Activated T-cell treated with anti-CD3 and anti-CD28 coated beads for 1 hour (primary cell): Measurements from ENCODE around the gene DCAF12L1.

Experiments used
- DNase-seq: peaks from one replicate; pipeline ENCODE4 v3.0.0-alpha.2; 2020; ENCODE audit warnings: low read depth

The DCAF12L1 gene

GRCh38 chrX:126552313-126553022 lies at the start of gene DCAF12L1:
Gene DCAF12L1, minus strand, starts transcription at chrX:126552814. Its CDS starts 206 bp downstream, at chrX:126552608.
- DNase-seq: no peak

- DNase-seq: no peak
Observed at GRCh38 chrX:126580877-126581276, 28.3 kb upstream of the DCAF12L1 start.

GRCh38 chrX:126575911-126576310 lies 23.3 kb upstream of the DCAF12L1 start:
- DNase-seq: no peak

GRCh38 chrX:126557151-126557550 lies 4.5 kb upstream of the DCAF12L1 start:
- DNase-seq: no peak

GRCh38 chrX:126551725-126552312 lies 795 bp downstream of the DCAF12L1 start:
- no peak for DNase-seq

GRCh38 chrX:126551306-126551705 lies 1.3 kb downstream of the DCAF12L1 start:
- DNase-seq: no peak

GRCh38 chrX:126550816-126551215 lies 1.8 kb downstream of the DCAF12L1 start:
- no peak for DNase-seq

- no peak for DNase-seq
Observed at GRCh38 chrX:126509923-126510322, 42.7 kb downstream of the DCAF12L1 start.
